Measurements from ENCODE around the gene ZNF384. TPM values are rescaled to one million over a fixed set of nuclear protein-coding genes. Genes with fewer than 3 reads are reported as not detected.
A peak's percentile ranks its signal among the peaks of the same experiment; 100 is the strongest.

Gene ZNF384
- total and polyA plus RNA-seq, 7 donors: 22.7 to 40.3 (median 28.8) TPM

DNA sequence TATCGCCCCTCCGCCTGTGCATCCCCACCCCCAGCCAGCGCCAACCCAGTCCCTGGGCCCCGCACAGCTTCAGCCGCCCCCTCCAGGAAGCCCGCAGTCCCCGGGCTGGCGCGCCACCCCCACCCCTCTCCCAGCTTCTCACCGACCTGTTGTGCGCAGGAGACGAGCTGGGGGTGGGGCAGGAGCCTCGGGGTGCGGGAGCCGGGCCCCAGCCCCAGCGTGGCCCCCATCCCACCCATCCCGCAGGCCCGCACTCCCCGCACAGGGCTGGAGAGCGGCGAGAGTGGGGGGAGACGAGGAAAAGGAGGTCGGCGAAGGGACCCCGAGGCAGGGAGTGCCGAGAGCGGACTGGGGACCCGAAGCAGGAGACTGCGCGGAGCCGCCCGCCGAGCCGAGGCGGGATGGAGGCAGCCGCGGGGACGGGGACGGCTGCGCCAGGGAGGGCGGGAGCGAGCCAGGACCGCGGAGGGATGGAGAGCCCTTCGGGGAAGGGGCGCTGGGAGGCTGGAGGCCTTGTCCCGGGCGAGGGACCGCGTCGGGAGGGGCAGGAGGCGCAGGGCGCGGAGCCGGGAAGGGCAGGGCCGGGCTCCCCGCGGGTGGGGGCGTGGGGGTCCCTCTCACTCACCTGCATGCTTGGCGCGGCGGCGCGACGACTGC, 10.9 kb upstream of the ZNF384 start:
- WGBS, 2 donors: 1 to 2% methylated on average over 65 of the region's 65 CpGs
- peak overlapping the region; percentile 43 to 57 (median 52) for H3K4me3 ChIP-seq
- H3K9me3 ChIP-seq: no peaks in the 10 kb centered on the region
- H3K27me3 ChIP-seq: peaks cover 23 to 91% (median 68%) of the 10 kb centered on the region in 3 donors
- TF ChIP-seq POLR2A (IDR thresholded peaks at IDR 0.05) (no peak), EP300 (IDR thresholded peaks at IDR 0.05) (no peak), POLR2AphosphoS5 (IDR thresholded peaks at IDR 0.05) (no peak)
- TF ChIP-seq, protein P1, sequence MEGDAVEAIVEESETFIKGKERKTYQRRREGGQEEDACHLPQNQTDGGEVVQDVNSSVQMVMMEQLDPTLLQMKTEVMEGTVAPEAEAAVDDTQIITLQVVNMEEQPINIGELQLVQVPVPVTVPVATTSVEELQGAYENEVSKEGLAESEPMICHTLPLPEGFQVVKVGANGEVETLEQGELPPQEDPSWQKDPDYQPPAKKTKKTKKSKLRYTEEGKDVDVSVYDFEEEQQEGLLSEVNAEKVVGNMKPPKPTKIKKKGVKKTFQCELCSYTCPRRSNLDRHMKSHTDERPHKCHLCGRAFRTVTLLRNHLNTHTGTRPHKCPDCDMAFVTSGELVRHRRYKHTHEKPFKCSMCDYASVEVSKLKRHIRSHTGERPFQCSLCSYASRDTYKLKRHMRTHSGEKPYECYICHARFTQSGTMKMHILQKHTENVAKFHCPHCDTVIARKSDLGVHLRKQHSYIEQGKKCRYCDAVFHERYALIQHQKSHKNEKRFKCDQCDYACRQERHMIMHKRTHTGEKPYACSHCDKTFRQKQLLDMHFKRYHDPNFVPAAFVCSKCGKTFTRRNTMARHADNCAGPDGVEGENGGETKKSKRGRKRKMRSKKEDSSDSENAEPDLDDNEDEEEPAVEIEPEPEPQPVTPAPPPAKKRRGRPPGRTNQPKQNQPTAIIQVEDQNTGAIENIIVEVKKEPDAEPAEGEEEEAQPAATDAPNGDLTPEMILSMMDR (IDR thresholded peaks at IDR 0.05): no peak
- H3K4me1 ChIP-seq: peaks cover 0 to 18% (median 15%) of the 10 kb centered on the region in 4 donors
- DNase-seq: peak; percentile 69
- H3K36me3 ChIP-seq: no peaks in the 10 kb centered on the region
- intact Hi-C loops (cut with DNase I): no loop called here
- H3K27ac ChIP-seq: no peak overlapping the region

GRCh38 chr12:6699259-6699988, 10.2 kb upstream of the ZNF384 start:
- no peaks in the 10 kb centered on the region for H3K9me3 ChIP-seq
- no peak overlapping the region for H3K27ac ChIP-seq
- no peak for TF ChIP-seq EP300 (IDR thresholded peaks at IDR 0.05)
- peak overlapping the region; percentile 43 to 57 (median 52) for H3K4me3 ChIP-seq
- H3K4me1 ChIP-seq: peaks cover 0 to 18% (median 15%) of the 10 kb centered on the region in 4 donors
- intact Hi-C loops (cut with DNase I): no loop called here
- peak; percentile 41 for DNase-seq
- WGBS, 2 donors: 17 to 26% methylated on average over 16 of the region's 16 CpGs
- no peaks in the 10 kb centered on the region for H3K36me3 ChIP-seq
- peaks cover 23 to 86% (median 68%) of the 10 kb centered on the region in 3 donors for H3K27me3 ChIP-seq

DNA sequence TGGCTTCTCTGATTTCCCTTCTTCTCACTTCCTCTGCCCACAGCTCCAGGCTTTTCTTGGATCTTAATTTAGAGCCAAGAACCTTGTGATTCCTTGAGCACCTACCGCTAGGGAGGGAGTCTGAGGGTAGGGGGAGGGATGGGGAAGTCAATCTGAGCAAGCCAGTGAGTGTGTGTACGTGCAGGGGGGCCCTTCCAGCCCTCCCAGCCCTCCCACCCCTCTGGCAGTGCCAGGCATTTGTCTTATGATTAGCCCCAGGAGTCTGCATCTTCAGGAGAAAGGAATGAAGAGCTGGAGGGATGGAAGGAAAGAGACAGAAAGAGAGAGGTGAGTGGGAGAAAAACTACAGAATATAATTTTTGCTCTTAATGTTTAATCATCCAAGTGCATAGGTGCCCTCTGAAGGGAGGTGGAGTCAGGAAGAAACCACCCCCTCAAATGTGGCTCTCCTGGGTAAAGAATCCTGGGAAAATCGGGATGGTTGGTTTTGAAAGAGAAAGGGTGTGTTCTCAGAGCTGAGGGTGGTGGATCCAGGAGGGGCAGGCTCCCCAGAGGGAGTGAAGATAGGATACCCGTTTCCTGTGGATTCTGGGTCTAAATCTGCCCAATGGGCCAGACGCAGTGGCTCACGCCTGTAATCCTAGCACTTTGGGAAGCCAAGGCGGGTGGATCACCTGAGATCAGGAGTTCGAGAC, 9.3 kb upstream of the ZNF384 start:
- 54 to 61% methylated on average over 8 of the region's 8 CpGs for WGBS, 2 donors
- intact Hi-C loops (cut with DNase I): no loop called here
- no peaks in the 10 kb centered on the region for H3K9me3 ChIP-seq
- no peaks in the 10 kb centered on the region for H3K36me3 ChIP-seq
- H3K27ac ChIP-seq: no peak overlapping the region
- TF ChIP-seq POLR2A (IDR thresholded peaks at IDR 0.05) (no peak), POLR2AphosphoS5 (IDR thresholded peaks at IDR 0.05) (no peak), EP300 (IDR thresholded peaks at IDR 0.05) (no peak)
- TF ChIP-seq, protein P1 (IDR thresholded peaks at IDR 0.05): no peak
- DNase-seq: peak; percentile 12
- H3K4me1 ChIP-seq: peaks cover 0 to 18% (median 15%) of the 10 kb centered on the region in 4 donors
- no peak overlapping the region for H3K4me3 ChIP-seq
- peaks cover 23 to 79% (median 68%) of the 10 kb centered on the region in 3 donors for H3K27me3 ChIP-seq

- intact Hi-C loops (cut with DNase I): no loop called here
- peak; percentile 42 for DNase-seq
- H3K4me3 ChIP-seq: no peak overlapping the region
- no peak for TF ChIP-seq POLR2AphosphoS5 (IDR thresholded peaks at IDR 0.05)
- TF ChIP-seq EP300 (IDR thresholded peaks at IDR 0.05): no peak
- no peak for TF ChIP-seq POLR2A (IDR thresholded peaks at IDR 0.05)
- TF ChIP-seq, protein P1 (IDR thresholded peaks at IDR 0.05): no peak
- H3K27ac ChIP-seq: no peak overlapping the region
- H3K4me1 ChIP-seq: peaks cover 0 to 18% (median 15%) of the 10 kb centered on the region in 4 donors
- no peaks in the 10 kb centered on the region for H3K36me3 ChIP-seq
- H3K9me3 ChIP-seq: no peaks in the 10 kb centered on the region
- WGBS, 2 donors: 65 to 76% methylated on average over 17 of the region's 17 CpGs
- H3K27me3 ChIP-seq: peaks cover 23 to 72% (median 61%) of the 10 kb centered on the region in 3 donors
Observed at GRCh38 chr12:6697584-6698351, 8.6 kb upstream of the ZNF384 start.

All from sigmoid colon (tissue), 7 donors.